GM21825 (cell line): ENCODE measurements around the gene CTF1.

Source experiments
- ATAC-seq: cut with Tn5 transposase; IDR thresholded peaks from one replicate; pipeline ENCODE4 v1.9.1; 2021; ENCODE audit warnings: mild to moderate bottlenecking, moderate library complexity; ENCODE audit not compliant: unreplicated experiment

The CTF1 gene

DNA sequence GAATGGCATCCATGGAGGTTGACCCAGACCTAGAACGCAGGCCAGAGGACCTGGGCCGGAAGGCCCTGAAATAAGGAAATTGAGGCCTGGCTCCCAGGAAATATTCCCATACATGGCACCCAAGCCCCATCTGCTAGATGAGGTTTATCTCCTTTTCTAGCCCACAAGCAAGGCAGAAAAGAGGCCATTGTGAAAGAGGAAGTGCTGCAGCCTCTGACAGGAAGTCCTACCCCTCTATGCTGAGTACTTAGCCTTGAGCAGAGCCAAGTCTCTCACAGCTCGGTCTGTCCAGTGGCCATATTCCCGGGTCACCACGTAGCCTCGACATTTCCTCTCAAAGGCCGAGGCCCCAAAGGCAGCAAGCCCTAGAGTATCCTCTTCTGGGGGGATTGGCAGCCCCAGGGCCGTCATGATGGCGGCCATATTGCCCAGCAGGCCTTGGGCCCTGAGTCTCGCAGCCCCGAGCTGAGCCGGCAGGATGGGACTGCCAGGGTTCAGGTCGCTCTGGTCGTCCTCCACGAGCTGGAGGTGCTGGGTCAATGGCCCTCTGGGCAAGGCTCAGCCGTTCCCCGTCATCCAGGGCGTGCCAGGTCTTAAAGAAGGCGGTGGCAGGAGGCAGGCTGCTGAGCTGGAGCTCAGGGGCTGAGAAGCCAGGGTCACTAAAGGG is 7.8 kb downstream of the CTF1 start:
- ATAC-seq, result no peak

DNA sequence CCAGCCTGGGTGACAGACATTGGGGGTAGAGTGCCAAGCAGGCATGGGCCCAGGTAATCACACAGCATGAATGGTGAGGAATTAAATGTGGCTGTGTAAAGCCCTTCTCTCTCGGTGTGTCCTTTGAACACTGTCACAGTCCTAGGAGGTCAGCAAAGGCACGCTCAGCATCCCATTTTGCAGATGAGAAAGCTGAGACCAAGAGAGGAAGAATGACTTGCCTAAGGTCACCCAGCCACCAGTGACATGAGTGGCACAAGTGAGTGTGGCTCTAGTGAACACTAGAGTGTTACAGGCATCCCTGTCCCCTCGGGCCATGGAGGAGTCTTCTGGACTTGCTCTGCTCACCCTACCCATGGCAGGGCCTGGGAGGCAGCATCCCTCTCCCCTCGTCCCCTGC is 10.7 kb downstream of the CTF1 start:
- no peak for ATAC-seq

DNA sequence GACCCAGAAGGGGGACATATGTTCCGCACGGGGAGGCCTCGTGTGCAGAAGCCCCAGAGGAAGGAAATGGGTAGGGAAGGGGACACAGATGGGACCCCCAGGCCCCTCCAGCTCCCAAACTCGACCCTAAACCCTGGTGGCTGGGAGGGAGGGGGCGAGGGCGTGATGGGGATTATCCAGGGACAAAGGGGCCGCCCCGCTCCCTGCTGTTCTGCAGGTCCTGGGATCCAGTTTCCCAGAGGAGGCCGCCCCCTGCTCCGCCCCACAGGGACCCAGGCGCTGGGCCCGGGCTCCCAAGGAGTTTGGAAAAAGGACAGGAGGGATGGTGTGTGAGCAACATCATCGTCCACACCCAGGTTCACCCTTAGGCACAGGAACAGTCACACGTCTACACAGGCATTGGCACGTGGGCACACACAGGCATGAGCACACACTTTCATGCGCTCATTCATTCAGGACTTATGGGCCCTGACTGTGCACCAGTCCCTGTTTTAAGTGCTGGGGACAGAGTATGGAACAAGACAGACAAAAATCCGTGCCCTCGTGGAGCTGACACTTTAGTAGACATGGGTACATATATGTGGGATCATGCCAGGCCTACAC is 14.1 kb downstream of the CTF1 start:
- no peak for ATAC-seq

DNA sequence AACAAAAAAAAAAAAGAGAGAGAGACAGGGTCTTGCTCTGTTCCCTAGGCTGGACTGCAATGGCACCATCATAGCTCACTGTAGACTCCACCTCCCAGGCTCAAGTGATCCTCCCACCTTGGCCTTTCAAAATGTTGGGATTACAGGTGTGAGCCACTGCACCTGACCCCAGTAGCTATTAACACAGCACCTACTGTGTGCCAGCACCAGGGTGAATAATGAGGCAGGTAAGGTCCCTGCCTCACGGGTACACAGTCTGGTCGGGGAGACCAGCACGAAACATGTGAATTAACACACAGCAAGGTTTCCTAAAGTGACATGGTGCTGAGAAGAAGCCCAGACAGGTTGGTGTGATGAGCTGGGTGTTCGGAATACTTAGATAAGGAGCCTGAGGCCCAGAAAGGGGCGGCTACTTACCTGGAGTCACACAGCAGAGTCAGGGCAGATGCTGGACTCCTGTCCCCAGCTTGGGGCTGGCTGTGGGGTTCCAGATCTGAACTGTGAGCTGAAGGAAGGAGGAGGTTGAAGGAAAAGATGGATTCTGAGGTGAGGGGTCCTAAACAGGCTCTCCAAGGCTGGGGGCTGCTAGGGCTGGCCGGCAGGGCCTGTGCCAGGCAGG is 16.5 kb downstream of the CTF1 start:
- no peak for ATAC-seq

DNA sequence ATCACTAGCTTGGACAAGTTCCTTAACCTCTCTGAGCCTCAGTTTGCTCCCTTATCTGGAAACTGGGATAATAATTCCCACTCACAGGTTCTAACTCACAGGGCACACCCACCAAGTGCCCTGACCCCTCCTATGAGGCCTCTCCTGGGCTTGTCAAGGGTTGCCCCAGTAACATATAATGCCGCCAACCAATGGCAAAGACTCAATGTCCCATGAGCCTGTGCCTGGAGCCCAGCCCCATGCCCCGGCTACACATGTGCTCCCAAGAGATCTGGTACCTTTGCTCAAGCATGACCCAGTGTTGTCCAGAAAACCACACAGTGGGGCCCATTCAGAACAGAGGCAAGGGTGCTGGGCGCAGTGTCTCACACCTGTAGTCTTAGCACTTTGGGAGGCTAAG is 18.4 kb downstream of the CTF1 start:
- no peak for ATAC-seq

DNA sequence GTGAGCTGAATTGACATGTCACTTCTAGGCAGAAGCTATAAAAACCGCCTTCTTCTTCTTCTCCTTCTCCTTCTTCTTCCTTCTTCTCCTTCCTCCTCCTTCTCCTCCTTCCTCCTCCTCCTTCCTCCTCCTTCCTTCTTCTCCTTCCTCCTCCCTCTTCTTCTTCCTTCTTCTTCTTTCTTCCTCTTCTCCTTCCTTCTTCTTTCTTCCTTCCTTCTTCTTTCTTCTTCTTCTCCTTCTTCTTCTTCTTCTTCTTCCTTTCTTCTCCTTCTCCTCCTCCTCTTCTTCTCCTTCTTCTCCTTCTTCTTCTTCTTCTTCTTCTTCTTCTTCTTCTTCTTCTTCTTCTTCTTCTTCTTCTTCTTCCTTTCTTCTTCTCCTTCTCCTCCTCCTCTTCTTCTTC is 22.2 kb downstream of the CTF1 start:
- no peak for ATAC-seq

DNA sequence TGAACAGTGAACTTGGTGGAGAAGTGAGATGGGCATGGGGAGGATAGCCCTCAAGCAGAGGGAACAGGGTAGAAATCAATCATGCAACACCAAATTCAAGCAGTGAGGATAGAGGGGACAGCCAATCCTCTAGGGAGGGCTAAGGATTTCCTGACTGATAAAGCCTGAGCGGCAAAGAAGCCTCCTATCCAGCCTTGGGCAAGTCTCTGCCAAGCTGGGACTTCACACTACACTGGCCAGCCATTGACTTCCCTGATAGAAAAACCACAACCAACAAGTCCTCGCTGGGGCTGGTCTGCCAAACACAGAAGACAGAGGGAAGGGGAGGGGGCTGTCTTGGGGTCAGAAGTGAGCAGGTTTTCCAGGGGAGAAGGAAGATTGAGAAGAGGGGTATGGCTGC is 24.5 kb downstream of the CTF1 start:
- ATAC-seq, result no peak

DNA sequence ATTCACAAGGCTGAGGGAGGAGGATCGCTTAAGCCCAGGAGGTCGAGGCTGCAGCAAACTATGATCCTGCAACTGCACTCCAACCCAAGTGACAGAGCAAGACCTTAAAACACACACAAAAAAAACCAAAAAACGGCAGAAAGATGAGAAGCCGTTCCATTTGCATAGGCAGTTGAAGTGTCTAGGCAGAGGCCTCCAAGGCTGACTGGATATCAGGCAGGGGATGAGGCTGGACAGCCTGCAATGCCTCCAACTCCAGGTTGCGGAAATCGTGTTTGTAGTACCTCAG is 25.0 kb downstream of the CTF1 start:
- no peak for ATAC-seq

DNA sequence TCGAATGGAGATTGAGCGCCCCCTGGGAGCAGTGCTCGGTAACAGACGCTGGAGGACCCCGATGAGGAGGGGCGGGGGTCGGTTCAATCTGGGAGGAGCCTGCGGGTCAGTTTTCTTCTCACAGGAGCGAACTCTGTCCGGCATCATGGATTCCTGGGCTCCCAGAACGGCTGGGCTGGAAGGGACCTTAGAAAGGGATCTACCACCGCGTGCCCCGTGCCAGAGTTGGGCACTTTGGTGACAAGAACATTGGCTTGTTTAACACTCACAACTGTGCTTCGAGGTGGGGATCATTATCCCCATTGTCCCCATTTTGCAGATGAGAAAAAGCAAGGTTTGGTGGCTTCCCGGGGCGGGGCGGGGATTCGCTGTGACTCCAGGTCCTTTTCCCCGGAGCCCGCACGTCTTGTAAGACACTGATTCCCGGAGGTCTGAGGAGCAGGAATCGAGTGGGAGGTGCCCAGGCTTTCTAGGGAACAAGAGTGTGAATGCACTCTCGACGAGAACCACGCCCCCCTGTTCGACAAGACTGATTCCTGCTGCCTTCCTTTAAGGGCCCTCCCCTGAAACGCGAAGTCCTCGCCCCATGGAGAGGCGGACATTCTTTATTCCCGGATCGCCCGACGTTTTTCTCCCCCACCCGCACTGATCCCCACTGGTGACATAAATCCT is 25.5 kb downstream of the CTF1 start:
- no peak for ATAC-seq

DNA sequence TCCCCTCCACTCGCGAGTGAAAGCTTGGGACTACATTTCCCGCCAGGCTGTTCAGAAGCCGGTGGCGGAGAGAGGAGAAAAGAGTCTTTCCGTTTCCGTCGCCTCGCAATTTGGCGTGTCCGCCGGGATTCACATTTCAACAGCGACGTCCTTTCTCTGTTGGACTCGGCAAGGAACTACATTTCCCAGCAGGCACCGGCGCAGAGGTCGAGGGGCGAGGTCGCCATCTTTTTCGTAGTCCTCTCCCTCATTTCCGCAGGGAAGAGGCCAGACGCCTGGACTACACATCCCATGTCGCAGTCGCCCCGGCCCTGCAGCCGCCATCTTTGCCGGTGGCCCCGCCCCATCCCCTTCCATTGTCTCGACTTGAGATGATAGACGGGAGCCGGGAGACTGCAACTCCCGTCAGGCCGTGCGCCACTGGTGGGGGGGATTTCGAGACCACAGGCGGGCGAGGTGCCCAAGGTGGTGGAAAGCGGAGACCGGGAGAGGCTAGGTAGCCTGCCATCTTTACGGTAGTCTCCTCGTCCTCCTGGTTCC is 26.1 kb downstream of the CTF1 start:
- ATAC-seq, result peak; percentile 64

DNA sequence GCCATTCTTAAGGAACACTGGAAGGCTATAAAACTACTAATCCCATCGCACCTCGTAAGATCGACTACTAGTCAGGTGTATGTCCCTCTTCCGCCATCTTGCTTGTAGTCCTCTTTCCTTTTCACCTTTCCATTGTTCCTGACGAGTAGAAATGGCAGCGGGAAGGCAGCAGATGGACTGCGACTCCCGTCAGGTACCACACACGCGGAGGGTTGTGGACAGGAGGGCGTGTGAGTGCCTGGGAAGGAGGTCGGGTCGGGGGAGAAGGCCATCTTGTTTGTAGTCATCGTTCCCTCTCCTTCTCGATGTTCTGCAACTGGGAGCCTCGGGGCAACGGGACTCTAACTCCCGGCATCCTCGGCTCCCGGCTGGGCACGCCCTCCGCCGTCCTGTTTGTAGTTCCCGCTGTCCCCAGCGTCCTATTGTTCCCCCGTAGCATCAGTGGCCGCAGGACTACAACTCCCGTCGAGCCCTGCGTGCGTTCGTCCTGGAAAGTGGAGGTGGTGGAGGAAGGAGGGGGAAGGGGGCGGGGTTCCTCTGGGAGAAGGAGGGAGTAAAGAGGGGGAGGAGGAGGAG is 26.6 kb downstream of the CTF1 start:
- peak; percentile 64 for ATAC-seq

DNA sequence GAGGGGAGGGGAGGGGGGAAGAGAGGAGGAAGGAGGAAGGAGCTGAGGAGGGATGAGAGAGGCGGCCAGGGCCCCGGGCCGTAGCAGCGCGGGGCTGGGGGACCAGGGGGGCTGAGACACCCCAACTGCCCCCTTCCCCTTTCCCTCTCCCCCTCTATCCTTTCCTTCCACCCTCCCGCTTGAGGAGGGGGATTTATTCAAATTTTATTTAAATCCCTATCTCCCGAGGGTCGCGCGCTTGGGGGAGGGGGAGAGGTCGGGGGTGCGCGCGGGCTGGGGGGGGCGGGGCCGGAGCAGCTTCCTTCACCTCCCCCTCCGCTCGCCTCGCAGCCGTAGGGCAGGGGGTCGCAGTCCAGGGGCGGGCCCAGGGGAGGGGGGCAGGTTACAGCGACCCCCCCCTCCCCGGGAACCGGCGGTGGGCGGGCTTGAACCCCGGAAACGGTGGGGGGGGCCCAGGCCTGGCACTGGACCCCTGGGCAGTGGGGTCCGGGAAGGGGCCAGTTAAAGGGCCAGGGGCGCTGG is 27.2 kb downstream of the CTF1 start, which contains the start of gene FBXL19:
Gene FBXL19 (plus strand): TSS at position 19 of the 522 bp plus-strand sequence. CDS start 2,183 bp downstream, outside the sequence.
- no peak for ATAC-seq

DNA sequence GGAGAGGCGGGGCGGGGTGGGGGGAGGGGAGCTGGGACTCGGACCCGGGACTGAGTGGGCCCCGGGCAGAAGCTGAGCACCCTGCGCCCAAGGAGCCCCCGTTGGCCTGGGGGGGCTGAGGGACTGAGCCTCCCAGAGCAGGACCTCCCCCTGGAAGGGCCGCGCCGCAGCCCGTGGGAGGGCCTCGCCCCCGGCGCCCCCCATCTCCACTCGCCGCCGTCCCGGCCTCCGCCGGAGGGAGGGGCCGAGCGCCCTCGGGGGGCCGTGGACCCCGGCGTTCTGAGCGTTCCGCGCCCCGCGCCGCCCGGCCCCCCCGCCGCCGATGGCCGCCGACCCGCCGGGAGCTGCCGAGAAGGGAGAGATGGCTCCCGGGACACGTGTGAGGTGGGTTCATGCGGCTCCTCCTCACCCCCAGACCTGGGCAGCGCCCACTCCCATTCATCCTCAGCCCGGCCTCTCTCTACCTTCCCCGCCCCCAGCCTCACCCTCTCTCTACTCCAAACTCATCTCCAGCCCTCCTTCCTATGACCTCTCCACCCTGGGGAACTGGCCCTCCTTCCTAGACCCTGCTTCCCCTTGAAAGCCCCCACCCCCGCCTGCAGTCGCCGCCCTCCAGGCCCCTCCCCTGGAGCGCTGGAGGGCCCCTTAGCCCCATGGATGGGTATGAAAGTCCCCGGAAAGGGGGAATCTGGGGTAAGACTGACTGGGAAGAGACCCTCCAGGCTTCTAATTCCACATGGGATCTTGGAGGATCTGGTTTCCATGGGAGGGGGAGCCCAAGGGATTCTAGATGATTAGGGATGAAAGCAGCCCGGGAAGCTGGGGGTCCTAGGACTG is 27.9 kb downstream of the CTF1 start:
- ATAC-seq, result no peak

DNA sequence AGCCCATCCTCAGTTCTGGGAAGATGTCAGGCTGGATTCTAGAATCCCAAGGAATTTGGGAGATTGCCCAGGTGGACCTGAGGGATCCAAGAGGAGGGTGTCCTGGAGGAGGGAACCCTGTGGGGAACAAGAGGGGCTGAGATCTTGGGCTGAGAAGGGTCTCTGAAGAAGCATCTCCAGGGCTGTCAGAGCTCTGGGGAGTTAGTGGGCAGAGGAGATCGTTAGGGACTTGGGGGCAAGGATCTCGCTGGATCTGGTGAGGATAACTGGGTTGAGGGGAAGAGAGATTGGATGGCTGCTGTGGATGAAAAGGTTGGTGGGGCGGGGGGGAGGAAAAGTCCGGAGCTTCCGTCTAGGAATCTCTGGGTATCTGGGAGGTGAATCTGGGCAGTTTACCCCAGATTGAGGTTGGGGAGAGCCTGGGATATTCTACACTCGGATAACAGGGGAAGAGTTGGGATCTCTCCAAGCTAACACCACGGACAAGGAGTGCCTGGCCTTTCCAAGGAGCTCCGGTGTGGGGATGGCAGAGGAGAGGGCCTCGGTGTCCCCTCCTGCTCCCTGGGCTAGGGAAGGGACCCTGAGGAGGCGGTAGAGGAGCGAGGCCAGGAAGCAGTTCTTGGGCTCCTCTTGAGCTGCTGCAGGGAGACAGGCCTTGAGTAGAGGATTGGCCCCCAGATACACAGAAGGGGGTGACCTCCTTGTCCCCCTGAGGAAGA is 28.7 kb downstream of the CTF1 start:
- ATAC-seq, result no peak

DNA sequence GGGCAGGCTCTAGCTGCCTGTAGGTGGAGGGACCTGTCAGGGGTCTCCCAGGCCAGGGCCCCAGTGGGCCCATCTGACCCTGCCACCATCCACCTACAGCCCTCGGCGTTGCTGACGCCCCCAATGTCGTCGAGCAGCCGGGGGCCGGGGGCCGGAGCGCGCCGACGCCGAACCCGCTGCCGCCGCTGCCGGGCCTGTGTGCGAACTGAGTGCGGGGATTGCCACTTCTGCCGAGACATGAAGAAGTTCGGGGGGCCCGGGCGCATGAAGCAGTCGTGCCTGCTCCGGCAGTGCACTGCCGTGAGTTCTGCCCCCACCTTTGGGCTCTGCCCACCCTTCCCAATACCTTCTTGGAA is 29.2 kb downstream of the CTF1 start:
- ATAC-seq, result no peak

DNA sequence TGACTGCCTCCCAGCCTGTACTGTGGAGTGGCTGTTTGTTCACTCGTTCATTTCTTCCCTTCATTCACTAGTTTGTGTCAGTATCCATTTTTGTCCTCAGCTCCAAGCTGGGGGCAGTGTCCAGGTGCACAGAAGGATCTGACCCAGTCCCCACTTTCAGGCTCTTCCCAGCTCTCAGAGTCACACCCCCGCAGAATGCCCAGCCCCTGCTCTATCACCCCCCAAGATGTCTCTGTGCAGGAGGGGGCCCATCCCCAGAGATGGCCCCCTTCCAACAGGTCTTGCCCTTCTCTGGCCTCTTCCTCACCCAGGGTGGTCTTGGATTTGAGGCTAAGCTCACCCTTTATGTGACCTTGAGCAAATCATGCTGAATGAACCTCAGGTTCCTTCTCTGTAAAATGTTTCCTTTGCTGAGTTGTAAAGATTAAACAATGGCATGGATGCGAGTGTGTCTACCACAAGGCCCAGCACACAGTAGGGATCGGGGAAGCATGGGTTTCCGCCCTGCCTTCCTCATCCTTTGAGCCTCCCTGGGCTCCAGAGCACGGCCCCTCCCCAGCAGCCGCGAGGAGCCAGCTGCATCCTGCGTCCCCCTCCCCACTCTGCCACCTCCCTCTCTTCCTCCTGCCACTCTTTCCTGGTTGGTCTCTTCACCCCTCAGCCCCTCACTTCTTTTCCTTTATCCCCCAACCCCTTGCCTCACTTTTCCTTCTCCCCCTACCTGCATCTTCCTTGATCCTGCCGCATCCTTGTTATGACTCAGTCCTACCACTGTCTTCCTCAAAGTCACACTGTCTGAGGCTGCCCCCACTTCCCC is 29.8 kb downstream of the CTF1 start:
- no peak for ATAC-seq

DNA sequence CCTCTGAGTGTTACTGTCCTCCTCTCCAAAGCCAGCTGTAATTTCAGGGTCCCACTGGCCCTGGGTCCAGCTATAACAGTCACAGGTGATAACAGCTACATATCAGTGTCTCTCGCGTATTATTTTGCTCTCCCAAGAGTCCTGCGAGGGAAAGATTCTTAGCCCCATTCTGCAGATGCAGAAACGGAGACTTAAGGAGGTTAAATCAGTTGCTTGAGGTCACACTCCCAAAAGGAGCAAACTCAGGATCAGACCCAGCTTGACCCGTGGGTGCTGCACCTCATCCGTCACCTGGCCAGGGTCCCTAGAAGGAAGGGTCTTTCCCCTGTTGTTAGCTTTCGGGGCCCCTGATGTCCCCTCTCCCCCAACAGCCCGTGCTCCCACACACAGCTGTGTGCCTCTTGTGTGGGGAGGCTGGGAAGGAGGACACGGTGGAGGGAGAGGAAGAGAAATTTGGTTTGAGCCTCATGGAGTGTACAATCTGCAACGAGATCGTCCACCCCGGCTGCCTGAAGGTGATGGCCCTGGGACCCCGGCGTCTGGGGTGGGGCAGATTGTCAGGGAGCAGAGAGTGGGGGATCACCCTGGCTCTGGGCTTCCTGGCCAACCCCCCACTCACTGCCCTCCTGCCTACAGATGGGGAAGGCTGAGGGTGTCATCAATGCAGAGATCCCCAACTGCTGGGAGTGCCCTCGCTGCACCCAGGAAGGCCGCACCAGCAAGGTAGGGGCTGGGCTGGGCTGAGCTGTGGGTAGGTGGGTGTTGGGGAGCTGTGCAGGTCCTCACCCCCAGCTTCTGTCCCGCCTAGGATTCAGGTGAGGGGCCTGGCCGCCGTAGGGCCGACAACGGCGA is 30.7 kb downstream of the CTF1 start:
- no peak for ATAC-seq

DNA sequence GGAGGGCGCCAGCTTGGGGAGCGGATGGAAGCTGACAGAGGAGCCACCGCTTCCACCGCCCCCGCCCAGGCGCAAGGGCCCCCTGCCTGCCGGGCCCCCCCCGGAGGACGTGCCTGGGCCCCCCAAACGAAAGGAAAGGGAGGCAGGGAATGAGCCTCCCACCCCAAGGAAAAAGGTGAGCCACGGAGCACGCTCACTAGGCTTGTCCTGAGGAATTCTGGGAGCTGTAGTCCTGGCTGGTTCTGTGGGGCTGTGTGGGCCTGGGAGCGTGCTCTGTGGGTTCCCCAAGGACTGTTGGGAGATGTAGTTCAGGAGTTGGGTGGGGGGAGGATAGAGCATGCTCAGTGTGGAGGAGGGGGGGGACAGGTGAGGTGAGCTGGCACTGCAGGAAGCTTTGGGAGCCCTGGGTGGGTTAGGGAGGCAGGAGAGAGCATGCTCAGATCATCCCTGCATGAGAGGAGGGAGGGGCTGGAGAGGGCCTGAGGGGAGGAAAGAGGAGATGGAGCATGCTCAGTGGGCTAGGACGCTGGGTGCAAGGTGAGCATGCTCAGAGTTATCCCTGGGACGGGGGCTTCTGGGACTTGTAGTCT is 31.5 kb downstream of the CTF1 start:
- no peak for ATAC-seq
